ENCODE measurements around the gene HOXA6.

DNA sequence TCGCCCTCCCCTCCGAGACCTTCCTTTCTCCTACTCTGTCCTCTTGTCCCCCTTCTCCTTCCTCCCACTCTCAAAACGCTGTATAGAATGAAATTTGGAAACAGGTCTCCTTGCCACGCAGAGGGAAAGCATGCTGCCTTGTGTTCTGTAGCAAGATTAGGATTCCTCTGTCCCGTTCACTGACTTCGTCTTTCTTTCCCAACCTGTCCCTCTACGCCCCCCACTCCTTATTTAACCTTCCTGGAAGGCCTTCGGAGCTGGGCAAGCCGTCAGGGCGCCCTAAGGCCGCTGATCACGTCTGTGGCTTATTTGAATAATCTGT lies 16.4 kb upstream of the HOXA6 start:
- TF ChIP-seq, protein P1, sequence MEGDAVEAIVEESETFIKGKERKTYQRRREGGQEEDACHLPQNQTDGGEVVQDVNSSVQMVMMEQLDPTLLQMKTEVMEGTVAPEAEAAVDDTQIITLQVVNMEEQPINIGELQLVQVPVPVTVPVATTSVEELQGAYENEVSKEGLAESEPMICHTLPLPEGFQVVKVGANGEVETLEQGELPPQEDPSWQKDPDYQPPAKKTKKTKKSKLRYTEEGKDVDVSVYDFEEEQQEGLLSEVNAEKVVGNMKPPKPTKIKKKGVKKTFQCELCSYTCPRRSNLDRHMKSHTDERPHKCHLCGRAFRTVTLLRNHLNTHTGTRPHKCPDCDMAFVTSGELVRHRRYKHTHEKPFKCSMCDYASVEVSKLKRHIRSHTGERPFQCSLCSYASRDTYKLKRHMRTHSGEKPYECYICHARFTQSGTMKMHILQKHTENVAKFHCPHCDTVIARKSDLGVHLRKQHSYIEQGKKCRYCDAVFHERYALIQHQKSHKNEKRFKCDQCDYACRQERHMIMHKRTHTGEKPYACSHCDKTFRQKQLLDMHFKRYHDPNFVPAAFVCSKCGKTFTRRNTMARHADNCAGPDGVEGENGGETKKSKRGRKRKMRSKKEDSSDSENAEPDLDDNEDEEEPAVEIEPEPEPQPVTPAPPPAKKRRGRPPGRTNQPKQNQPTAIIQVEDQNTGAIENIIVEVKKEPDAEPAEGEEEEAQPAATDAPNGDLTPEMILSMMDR (IDR thresholded peaks at IDR 0.05; ENCODE audit: low read length) = no peak
- TF ChIP-seq EZH2 (IDR thresholded peaks at IDR 0.05; ENCODE audit: borderline replicate concordance, low read length) = no peak
